Activated naive CD8-positive, alpha-beta T cell (primary cell): Measurements from ENCODE around the gene CHRNE.
"Not testable (repeated sequence)": the region's sequence is repeated elsewhere in the genome, so short reads cannot be mapped to it uniquely, and the experiment has no call there.

ENCODE experiments used
- H3K27ac Mint-ChIP-seq: one replicate; pipeline ENCODE4 v1.8.0; 2021; ENCODE audit warnings: mixed read lengths
- H3K27me3 Mint-ChIP-seq: one replicate; pipeline ENCODE4 v1.8.0; 2021; ENCODE audit warnings: mixed read lengths
- H3K36me3 Mint-ChIP-seq: one replicate; pipeline ENCODE4 v1.8.0; 2021; ENCODE audit warnings: mixed read lengths
- H3K4me1 Mint-ChIP-seq: one replicate; pipeline ENCODE4 v1.8.0; 2021; ENCODE audit warnings: low read depth, mixed read lengths
- H3K4me3 Mint-ChIP-seq: one replicate; pipeline ENCODE4 v1.8.0; 2021; ENCODE audit warnings: mild to moderate bottlenecking, mixed read lengths
- H3K9me3 Mint-ChIP-seq: one replicate; pipeline ENCODE4 v1.8.0; 2021; ENCODE audit warnings: low read depth, mixed read lengths

Gene CHRNE

DNA sequence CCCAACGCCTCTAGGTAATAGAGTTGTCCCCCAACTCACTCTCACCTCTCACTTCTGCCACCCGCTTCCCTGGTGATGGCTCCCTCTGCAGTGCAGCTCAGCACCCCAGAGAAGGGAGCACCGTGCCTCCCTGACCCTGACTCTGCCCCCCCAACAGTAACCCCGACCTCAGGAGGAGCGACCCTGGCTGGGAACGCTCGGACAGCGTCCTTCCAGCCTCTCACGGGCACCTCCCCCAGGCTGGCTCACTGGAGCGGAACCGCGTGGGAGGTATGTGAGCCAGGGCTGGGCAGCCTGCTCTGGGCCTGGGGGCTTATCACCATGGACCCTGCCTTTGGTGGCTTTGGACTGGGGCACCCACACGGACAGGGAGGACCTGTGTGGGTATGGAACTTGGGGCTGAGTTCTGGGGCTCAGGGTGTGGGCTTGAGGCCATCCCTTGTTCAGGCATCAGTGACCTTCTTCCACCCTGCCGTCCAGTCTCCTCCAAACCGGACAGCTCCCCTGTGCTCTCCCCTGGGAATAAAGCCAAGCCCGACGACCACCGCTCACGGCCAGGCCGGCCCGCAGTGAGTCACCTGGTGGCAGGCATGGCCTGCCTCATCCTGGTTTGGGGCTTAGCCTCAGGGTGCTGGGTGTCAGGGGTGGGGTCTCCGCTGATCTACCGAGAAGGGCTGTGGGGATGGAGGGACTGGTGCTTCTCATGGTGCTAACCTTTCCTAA lies 10.2 kb downstream of the CHRNE start:
- Mint-ChIP-seq H3K9me3 (no peaks in the 10 kb centered on the region), H3K27me3 (no peaks in the 10 kb centered on the region), H3K4me1 (no peaks in the 10 kb centered on the region), H3K36me3 (peaks cover 3% of the 10 kb centered on the region), H3K4me3 (no peak overlapping the region), H3K27ac (no peak overlapping the region)

GRCh38 chr17:4891411-4892410 lies 11.2 kb downstream of the CHRNE start:
- Mint-ChIP-seq H3K36me3 (peaks cover 3% of the 10 kb centered on the region), H3K27me3 (no peaks in the 10 kb centered on the region), H3K4me3 (no peak overlapping the region), H3K27ac (no peak overlapping the region), H3K9me3 (no peaks in the 10 kb centered on the region), H3K4me1 (no peaks in the 10 kb centered on the region)

DNA sequence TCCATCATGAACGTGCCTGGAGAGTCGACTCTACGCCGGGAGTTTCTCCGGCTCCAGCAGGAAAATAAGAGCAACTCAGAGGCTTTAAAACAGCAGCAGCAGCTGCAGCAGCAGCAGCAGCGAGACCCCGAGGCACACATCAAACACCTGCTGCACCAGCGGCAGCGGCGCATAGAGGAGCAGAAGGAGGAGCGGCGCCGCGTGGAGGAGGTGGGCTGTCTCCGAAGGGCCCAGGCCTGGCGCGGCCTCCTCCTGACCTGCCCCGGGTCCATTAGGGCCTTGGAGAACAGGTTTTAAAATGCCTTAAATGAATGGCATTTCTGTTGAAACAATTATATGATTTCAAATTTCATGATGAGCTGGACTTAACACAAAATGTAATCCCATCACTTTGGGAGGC lies 15.3 kb downstream of the CHRNE start:
- Mint-ChIP-seq H3K27me3 (no peaks in the 10 kb centered on the region), H3K27ac (no peak overlapping the region), H3K4me3 (no peak overlapping the region), H3K9me3 (no peaks in the 10 kb centered on the region), H3K4me1 (no peaks in the 10 kb centered on the region), H3K36me3 (peaks cover 3% of the 10 kb centered on the region)

DNA sequence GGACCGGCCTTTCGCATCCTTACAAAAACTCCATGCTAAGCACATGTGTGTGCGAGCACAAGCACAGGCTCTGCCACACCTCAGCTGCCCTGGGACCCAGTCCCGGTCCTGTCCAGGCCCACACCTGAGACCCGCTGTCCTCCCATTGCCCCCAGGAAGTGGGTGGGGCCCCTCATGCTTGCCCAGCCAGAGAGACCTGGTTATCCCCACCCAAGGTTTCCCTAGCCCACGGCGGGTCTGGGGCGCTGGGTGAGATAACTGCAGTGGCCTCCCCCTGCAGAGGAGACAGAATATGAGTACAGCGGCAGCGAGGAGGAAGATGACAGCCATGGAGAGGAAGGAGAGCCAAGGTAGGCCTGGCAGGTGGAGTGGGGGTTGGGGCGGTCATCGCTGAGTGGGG lies 16.1 kb downstream of the CHRNE start:
- Mint-ChIP-seq H3K27me3 (no peaks in the 10 kb centered on the region), H3K9me3 (no peaks in the 10 kb centered on the region), H3K36me3 (peaks cover 3% of the 10 kb centered on the region), H3K4me1 (no peaks in the 10 kb centered on the region), H3K27ac (no peak overlapping the region), H3K4me3 (no peak overlapping the region)

GRCh38 chr17:4884489-4884888 lies 18.4 kb downstream of the CHRNE start:
- Mint-ChIP-seq H3K4me1 (peaks cover 1% of the 10 kb centered on the region), H3K4me3 (no peak overlapping the region), H3K36me3 (peaks cover 3% of the 10 kb centered on the region), H3K27ac (no peak overlapping the region), H3K9me3 (no peaks in the 10 kb centered on the region), H3K27me3 (no peaks in the 10 kb centered on the region)

DNA sequence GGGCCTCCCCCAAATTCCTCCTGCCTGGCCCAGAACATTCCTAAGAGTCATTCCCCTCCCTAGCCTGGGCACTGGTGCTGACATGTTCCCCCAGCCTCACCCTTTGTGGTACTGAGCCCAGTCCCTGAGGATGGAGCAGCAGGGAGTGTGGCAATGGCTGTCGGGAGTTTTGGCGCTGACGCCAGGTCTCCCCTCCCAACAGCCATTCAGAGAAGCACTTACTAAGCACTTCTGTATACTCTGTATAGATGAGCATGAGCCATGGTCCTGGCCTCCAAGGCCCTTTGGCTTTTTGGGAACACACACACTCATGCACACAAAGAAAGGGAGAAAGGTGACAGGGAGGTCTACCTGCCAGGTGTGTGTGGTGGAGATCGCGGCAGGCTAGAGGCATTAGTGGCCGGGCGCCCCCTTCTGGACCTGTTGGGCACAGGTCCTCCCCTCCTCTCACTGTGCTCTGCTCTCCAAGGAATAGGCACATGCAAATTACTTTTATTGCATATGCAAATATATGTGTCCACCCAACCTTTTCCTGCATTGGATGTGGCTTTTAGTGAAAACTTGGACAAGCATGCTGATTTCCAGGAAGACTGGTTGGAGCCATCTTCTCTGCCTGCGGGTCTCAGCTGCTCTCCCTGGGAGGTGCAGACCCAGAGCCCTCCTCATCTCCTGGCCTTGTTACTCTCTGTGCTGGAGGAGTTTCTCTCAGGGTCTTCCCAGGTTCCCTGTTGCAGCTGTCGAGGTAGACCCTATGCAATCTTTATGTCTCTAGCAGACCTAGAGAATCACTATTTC lies 20.9 kb downstream of the CHRNE start:
- Mint-ChIP-seq H3K4me3 (no peak overlapping the region), H3K27me3 (no peaks in the 10 kb centered on the region), H3K4me1 (peaks cover 4% of the 10 kb centered on the region), H3K36me3 (no peaks in the 10 kb centered on the region), H3K27ac (no peak overlapping the region), H3K9me3 (no peaks in the 10 kb centered on the region)

DNA sequence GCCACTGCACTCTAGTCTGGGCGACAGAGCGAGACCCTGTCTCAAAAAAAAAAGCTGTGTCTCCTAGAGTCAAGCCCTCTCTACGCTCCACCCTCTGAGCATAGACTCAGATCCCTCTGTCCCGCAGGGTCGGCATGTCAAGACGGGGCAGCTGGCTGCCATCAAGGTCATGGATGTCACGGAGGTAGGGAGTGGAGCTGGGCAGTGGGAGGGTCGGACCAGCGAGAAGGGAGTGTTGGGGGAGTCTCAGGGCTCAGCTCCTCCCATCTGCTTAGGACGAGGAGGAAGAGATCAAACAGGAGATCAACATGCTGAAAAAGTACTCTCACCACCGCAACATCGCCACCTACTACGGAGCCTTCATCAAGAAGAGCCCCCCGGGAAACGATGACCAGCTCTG lies 22.0 kb downstream of the CHRNE start:
- peaks cover 6% of the 10 kb centered on the region for H3K4me1 Mint-ChIP-seq
- no peak overlapping the region for H3K4me3 Mint-ChIP-seq
- no peak overlapping the region for H3K27ac Mint-ChIP-seq
- no peaks in the 10 kb centered on the region for H3K9me3 Mint-ChIP-seq
- no peaks in the 10 kb centered on the region for H3K36me3 Mint-ChIP-seq
- H3K27me3 Mint-ChIP-seq, result no peaks in the 10 kb centered on the region

DNA sequence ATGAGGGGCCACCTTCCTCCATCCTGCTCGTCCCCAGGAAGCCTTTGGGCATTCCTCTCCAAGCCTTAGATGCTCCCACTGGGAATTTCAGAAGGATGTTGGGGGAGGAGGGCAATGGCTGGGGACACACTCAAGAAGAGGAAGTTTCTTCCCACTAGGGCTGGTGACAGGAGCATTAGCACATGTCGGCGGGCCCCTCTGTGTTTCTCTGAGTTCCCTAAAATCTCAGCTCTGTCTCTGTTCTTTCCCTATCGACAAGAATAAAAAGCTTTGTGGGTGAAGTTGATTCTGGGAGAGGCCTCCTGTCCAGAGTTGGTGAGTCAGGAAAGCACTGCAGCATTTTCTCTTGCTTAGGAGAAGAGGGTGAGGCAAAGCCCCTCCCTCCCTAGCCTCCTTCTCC lies 23.3 kb downstream of the CHRNE start:
- Mint-ChIP-seq H3K27me3 (no peaks in the 10 kb centered on the region), H3K4me1 (peaks cover 6% of the 10 kb centered on the region), H3K9me3 (no peaks in the 10 kb centered on the region), H3K36me3 (no peaks in the 10 kb centered on the region), H3K27ac (no peak overlapping the region), H3K4me3 (no peak overlapping the region)

- H3K4me3 Mint-ChIP-seq, result no peak overlapping the region
- H3K9me3 Mint-ChIP-seq, result no peaks in the 10 kb centered on the region
- peaks cover 7% of the 10 kb centered on the region for H3K4me1 Mint-ChIP-seq
- H3K27me3 Mint-ChIP-seq, result no peaks in the 10 kb centered on the region
- peaks cover 2% of the 10 kb centered on the region for H3K36me3 Mint-ChIP-seq
- H3K27ac Mint-ChIP-seq, result no peak overlapping the region
These were observed 25.8 kb downstream of the CHRNE start for GRCh38 chr17:4877089-4877488.

DNA sequence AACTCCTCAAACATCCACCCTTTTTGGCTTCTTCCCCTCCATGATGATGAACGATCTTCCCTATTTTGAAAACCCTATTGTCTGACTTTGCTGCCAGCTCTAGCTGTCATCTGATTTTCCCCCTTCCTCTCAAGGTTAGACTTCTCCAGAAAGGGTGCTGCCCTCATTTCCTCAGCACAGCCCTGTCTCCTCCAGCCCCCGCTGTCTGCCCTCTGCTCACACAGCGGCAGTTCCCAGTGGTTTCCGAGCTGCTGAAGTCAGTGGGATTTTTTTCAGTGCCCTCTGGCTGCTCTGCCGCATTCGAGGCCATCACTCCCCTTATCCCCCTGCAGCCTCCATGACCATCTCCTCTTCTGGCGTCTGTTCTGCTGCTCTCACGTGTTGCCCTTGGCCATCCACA lies 30.1 kb downstream of the CHRNE start:
- Mint-ChIP-seq H3K27ac (peak overlapping the region; percentile 46), H3K27me3 (no peaks in the 10 kb centered on the region), H3K9me3 (no peaks in the 10 kb centered on the region), H3K36me3 (peaks cover 5% of the 10 kb centered on the region), H3K4me3 (no peak overlapping the region), H3K4me1 (peaks cover 7% of the 10 kb centered on the region)

DNA sequence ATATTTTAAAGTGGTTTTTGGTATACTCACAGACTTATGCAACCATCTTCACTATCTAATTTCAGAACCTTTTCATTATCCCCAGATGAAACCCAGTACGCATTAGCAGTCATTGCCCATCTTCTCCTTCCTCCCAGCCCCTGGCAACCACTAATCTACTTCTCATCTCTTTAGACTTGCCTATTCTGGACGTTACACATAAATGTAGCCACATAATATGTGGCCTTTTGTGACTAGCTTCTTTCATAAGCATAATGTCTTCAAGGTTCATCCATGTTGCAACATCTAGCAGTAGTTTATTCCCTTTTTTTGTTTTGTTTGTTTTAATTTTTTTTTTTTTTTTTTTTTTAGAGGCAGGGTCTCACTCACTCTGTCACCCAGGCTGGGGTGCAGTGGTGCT lies 32.0 kb downstream of the CHRNE start:
- no peaks in the 10 kb centered on the region for H3K27me3 Mint-ChIP-seq
- peaks cover 6% of the 10 kb centered on the region for H3K4me1 Mint-ChIP-seq
- H3K36me3 Mint-ChIP-seq, result peaks cover 5% of the 10 kb centered on the region
- H3K4me3 Mint-ChIP-seq, result no peak overlapping the region
- no peak overlapping the region for H3K27ac Mint-ChIP-seq
- H3K9me3 Mint-ChIP-seq, result no peaks in the 10 kb centered on the region

- H3K27me3 Mint-ChIP-seq, H3K9me3 Mint-ChIP-seq, H3K27ac Mint-ChIP-seq, H3K4me3 Mint-ChIP-seq, H3K36me3 Mint-ChIP-seq, H3K4me1 Mint-ChIP-seq: not testable (repeated sequence)
These were observed 33.6 kb downstream of the CHRNE start for GRCh38 chr17:4869058-4869998.

- not testable (repeated sequence) for H3K36me3 Mint-ChIP-seq, H3K4me3 Mint-ChIP-seq, H3K4me1 Mint-ChIP-seq
These were observed 35.4 kb downstream of the CHRNE start for GRCh38 chr17:4867535-4867934.

GRCh38 chr17:4863321-4863720 lies 39.6 kb downstream of the CHRNE start:
- H3K4me1 Mint-ChIP-seq, result peaks cover 8% of the 10 kb centered on the region
- H3K9me3 Mint-ChIP-seq, result no peaks in the 10 kb centered on the region
- no peak overlapping the region for H3K27ac Mint-ChIP-seq
- no peaks in the 10 kb centered on the region for H3K27me3 Mint-ChIP-seq
- H3K36me3 Mint-ChIP-seq, result peaks cover 6% of the 10 kb centered on the region
- no peak overlapping the region for H3K4me3 Mint-ChIP-seq

More at GRCh38 chr17:4867535-4867934, 35.4 kb downstream of the CHRNE start:
- not testable (repeated sequence) for H3K27me3 Mint-ChIP-seq, H3K9me3 Mint-ChIP-seq, H3K27ac Mint-ChIP-seq
